CD8-positive, alpha-beta memory T cell (primary cell): ENCODE data around the gene PIK3IP1. TPM values are rescaled to one million over a fixed set of nuclear protein-coding genes. Genes with fewer than 3 reads are reported as not detected.

ENCODE experiments used
- CTCF ChIA-PET: fragments of 350-600 bp; sonication (Branson Sonifier 250); formaldehyde crosslinking; loops from one replicate; lab custom pipeline; 2021; ENCODE audit warnings: antibody characterized with exemption; lab: Charles Lee
- POLR2A ChIA-PET: fragments of 350-600 bp; sonication (Branson Sonifier 250); formaldehyde crosslinking; loops from one replicate; lab custom pipeline; 2021; ENCODE audit warnings: antibody characterized with exemption; lab: Charles Lee
- DNase-seq, 5 donors: peaks; one replicate each; pipeline versions ENCODE4 v3.0.0 to v3.0.0-alpha.2; 2020 to 2022; ENCODE audit warnings: mixed read lengths in 1 of 5
- H3K27ac ChIP-seq: one replicate; pipeline ENCODE4 v1.7.0; 2013; ENCODE audit warnings: low read depth, mild to moderate bottlenecking, low read length, moderate library complexity
- H3K27me3 ChIP-seq: 2 replicates; pipeline ENCODE4 v1.7.0; 2013; ENCODE audit warnings: low read length, mild to moderate bottlenecking; ENCODE audit not compliant: insufficient read depth, poor library complexity, severe bottlenecking
- H3K36me3 ChIP-seq: 2 replicates; pipeline ENCODE4 v1.7.0; 2013; ENCODE audit warnings: mild to moderate bottlenecking, low read length, moderate library complexity; ENCODE audit not compliant: insufficient read depth
- H3K4me1 ChIP-seq: 2 replicates; pipeline ENCODE4 v1.7.0; 2013; ENCODE audit warnings: mild to moderate bottlenecking, low read length, moderate library complexity; ENCODE audit not compliant: insufficient read depth
- H3K4me3 ChIP-seq: 2 replicates; pipeline ENCODE4 v1.7.0; 2013; ENCODE audit warnings: mild to moderate bottlenecking, low read length
- H3K9me3 ChIP-seq: 2 replicates; pipeline ENCODE4 v1.7.0; 2013; ENCODE audit warnings: mild to moderate bottlenecking, low read length
- H3K27ac Mint-ChIP-seq, 8 donors: one replicate each; pipeline ENCODE4 v1.8.0; 2020 to 2021; ENCODE audit warnings: mixed read lengths in 8 of 8, mild to moderate bottlenecking in 6 of 8, inconsistent platforms in 3 of 8, moderate library complexity in 3 of 8
- H3K27me3 Mint-ChIP-seq, 2 donors: one replicate each; pipeline ENCODE4 v1.8.0; 2020 to 2021; ENCODE audit warnings: mixed read lengths in 2 of 2, mild to moderate bottlenecking in 1 of 2, moderate library complexity in 1 of 2
- H3K36me3 Mint-ChIP-seq, 3 donors: one replicate each; pipeline ENCODE4 v1.8.0; 2020 to 2021; ENCODE audit warnings: mixed read lengths in 3 of 3, inconsistent platforms in 1 of 3, mild to moderate bottlenecking in 1 of 3
- H3K4me1 Mint-ChIP-seq, 3 donors: one replicate each; pipeline ENCODE4 v1.8.0; 2020 to 2021; ENCODE audit warnings: mixed read lengths in 3 of 3, inconsistent platforms in 1 of 3, mild to moderate bottlenecking in 1 of 3
- H3K4me3 Mint-ChIP-seq, 7 donors: one replicate each; pipeline ENCODE4 v1.8.0; 2020 to 2021; ENCODE audit warnings: mixed read lengths in 7 of 7, mild to moderate bottlenecking in 6 of 7, moderate library complexity in 4 of 7, inconsistent platforms in 2 of 7
- H3K9me3 Mint-ChIP-seq, 5 donors: one replicate each; pipeline ENCODE4 v1.8.0; 2020 to 2022; ENCODE audit warnings: mixed read lengths in 5 of 5, mild to moderate bottlenecking in 3 of 5, moderate library complexity in 2 of 5, inconsistent platforms in 1 of 5
- polyA plus RNA-seq: library from polyadenylated mRNA; unstranded; fragments of 300-500 nt; fragmentation: Illumina TruSeq; gene quantifications from one replicate; pipeline ENCODE4 v1.2.3, GENCODE V29; 2021
- total RNA-seq, 2 experiments: library from RNA; stranded (reverse); gene quantifications; one replicate each; pipeline ENCODE4 v1.2.3, GENCODE V29; 2021

PIK3IP1 gene
- total and polyA plus RNA-seq, 3 experiments from 2014 or later, result 32.2 to 350 (median 35.3) TPM

DNA sequence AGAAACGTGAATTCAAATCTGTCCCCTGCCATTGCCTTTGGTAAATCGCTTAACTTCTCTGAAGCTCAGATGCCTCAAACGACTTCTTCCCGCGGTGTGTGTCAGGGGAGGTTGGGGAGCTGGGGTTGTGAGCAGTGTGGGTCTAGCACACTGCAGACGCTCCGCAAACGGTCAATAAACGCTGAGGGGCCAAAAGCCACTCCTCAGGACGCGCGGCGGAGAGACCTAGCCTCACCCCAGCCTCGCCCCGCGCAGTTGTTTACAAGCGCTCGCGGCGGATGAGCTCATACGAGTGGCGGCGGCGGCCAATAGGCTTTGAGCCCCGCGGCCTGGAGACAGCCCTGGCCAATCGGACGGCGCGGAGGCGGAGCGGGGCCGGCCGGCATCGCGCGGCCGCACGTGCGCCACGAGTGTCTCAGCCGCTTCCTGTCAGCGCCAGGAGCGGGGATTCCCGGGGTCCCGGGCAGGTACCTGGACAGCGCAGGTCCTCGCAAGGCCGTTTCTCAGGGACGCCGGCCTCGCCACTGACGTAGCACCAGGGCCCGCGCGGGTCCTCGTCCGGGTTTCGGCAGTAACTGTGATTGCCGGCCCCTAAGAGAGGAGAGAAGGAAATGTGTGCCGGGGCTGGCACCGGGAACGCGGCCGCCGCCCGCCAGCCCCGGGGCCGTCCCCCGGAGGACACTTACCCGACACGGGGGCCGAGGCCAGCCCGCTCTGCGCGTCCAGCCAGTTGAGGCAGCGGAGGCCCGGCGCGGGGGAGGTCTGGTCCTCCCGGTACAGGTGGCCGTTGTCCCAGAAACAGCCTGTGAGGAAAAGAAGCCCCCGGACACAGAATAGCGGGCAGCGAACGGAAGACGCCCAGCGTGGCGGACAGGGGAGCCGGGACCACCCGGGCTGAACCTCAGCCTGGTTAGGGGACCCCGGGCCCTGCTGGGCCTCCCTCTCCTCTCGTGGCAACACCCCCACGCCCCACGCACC lies 1.5 kb downstream of the PIK3IP1 start:
- no peaks in the 10 kb centered on the region for H3K9me3 ChIP-seq
- H3K27me3 ChIP-seq, result no peaks in the 10 kb centered on the region
- Mint-ChIP-seq H3K4me3 (peak overlapping the region; percentile 98 to 100 (median 99)), H3K36me3 (peaks cover 20 to 61% (median 20%) of the 10 kb centered on the region in 3 donors), H3K9me3 (no peaks in the 10 kb centered on the region), H3K27me3 (peaks cover 0 to 15% of the 10 kb centered on the region in 2 donors), H3K4me1 (peaks cover 62 to 78% (median 72%) of the 10 kb centered on the region in 3 donors), H3K27ac (peak overlapping the region; percentile 98 to 100 (median 100))
- peak; percentile 93 to 98 (median 97) for DNase-seq
- peak overlapping the region; percentile 98 for H3K27ac ChIP-seq
- peaks cover 26% of the 10 kb centered on the region for H3K36me3 ChIP-seq
- H3K4me3 ChIP-seq, result peak overlapping the region; percentile 93
- ChIA-PET POLR2A (interaction anchor here (0.5 to 7.4 kb wide), 26 partner anchors 9 to 1714 kb away, joined by 3 to 146 read pairs (median 5); partner anchors contain the start of genes LIMK2, MORC2, PATZ1 and RNF185), CTCF (interaction anchor here (0.9 to 6.7 kb wide), 20 partner anchors 10 to 340 kb away, joined by 3 to 55 read pairs (median 4); partner anchors contain the start of genes LIMK2, MORC2, PATZ1 and SELENOM)
- peaks cover 59% of the 10 kb centered on the region for H3K4me1 ChIP-seq

DNA sequence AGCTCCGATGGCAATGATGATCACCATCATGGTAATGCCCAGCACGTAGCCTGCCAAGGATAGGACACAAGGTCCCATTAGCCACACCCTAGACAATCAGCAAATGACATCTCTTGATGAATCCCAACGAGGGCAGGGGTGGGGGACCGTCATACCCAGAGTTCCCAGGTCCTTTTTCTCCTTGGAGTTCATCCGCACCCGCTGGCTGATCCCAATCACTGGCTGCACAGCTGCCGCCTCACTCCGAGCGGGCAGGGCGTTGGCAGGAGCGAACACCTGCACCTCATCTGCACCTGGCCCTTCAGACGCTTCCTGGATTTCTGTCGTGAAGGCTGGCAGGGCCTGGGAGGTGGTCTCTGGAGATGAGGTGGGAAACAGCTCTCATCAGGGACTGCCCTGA lies 2.9 kb downstream of the PIK3IP1 start:
- peaks cover 68% of the 10 kb centered on the region for H3K4me1 ChIP-seq
- H3K36me3 ChIP-seq, result peaks cover 40% of the 10 kb centered on the region
- H3K9me3 ChIP-seq, result no peaks in the 10 kb centered on the region
- Mint-ChIP-seq H3K36me3 (peaks cover 23 to 76% (median 29%) of the 10 kb centered on the region in 3 donors), H3K27me3 (peaks cover 0 to 15% of the 10 kb centered on the region in 2 donors), H3K4me3 (peak overlapping the region; percentile 98 to 100 (median 99)), H3K27ac (peak overlapping the region; percentile 98 to 100 (median 100)), H3K4me1 (peaks cover 64 to 82% (median 75%) of the 10 kb centered on the region in 3 donors), H3K9me3 (no peaks in the 10 kb centered on the region)
- H3K4me3 ChIP-seq, result peak overlapping the region; percentile 93
- ChIA-PET CTCF (interaction anchor here (1.0 to 6.7 kb wide), 8 partner anchors 9 to 182 kb away, joined by 3 to 55 read pairs (median 13); partner anchors contain the start of genes LIMK2, PATZ1 and SELENOM), POLR2A (interaction anchor here (0.7 to 7.4 kb wide), 9 partner anchors 9 to 320 kb away, joined by 3 to 146 read pairs (median 30); partner anchors contain the start of genes LIMK2, MORC2, PATZ1 and SELENOM)
- no peaks in the 10 kb centered on the region for H3K27me3 ChIP-seq
- peak overlapping the region; percentile 98 for H3K27ac ChIP-seq
- no peak for DNase-seq

DNA sequence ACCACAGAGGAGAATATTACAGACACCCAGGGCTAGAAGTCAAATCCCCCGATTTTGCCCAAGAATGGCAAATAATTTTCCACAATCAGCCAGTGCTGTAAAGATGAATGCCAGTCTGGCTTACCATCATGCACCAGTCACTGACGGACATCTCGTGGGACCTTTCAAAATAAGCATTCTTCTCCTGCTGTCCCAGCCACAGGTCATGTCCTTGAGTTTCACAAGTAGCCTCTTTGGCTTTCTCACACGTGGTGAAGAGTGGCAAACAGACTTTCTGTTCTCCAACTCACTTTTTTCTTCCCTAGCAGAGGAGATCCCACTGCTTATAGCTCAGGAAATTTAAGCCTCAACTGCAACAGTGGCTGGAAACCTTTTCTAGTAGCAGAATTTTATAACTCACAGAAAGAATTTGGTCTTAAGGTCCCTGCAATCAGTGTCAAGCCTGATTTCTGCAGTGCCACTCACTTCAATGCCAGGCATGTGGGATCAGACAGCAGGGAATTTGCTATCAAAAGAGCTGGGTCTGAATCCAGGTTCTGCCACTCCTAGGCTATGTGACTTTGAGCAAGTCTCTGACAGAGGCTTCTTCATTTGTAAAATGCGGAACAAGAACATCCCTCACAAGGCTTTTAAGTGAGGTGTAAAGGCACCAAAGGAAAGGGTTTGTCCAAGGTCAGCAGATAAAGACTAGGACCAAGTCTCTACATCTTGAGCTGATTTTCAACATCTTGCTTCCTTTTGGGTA lies 3.6 kb downstream of the PIK3IP1 start:
- Mint-ChIP-seq H3K27me3 (peaks cover 0 to 15% of the 10 kb centered on the region in 2 donors), H3K36me3 (peaks cover 23 to 82% (median 29%) of the 10 kb centered on the region in 3 donors), H3K4me1 (peaks cover 65 to 82% (median 74%) of the 10 kb centered on the region in 3 donors)

DNA sequence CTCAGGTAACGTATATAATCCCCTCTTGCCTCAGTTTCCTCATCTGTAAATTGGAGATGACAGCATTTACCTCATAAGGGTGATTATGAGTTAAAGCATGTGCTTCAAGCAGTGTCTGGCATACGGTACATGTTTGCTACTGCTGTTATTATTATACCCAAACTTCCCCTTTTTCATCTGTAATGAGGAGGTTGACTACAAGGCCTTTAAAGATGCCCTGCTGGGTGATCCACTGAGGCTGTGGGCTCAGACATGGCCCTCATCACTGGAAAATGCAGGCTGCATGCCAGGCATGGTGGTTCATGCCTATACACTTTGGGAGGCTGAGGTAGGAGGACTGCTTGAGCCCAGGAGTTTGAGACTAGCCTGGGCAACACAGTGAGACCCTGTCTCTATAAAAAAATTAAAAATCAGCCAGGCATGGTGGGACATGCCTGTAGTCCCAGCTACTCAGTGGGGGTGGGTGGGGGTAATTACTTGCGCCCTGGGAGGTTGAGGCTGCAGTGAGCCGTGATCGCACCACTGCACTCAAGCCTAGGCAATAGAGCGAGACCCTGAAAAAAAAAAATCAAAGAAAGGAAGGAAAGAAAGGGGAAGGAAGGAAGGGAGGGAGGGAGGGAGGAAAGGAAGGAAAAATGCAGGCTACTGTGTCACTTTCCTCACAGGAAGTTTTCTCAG lies 4.3 kb downstream of the PIK3IP1 start:
- CTCF ChIA-PET, result interaction anchor here (5.6 kb wide), 1 partner anchor 14 kb away, joined by 55 read pairs; no protein-coding TSS in a partner anchor
- Histone ChIP-seq H3K4me3 (peak overlapping the region; percentile 93), H3K4me1 (peaks cover 71% of the 10 kb centered on the region), H3K27ac (no peak overlapping the region), H3K27me3 (no peaks in the 10 kb centered on the region), H3K9me3 (no peaks in the 10 kb centered on the region), H3K36me3 (peaks cover 54% of the 10 kb centered on the region)
- H3K4me1 Mint-ChIP-seq, result peaks cover 67 to 82% (median 74%) of the 10 kb centered on the region in 3 donors
- POLR2A ChIA-PET, result interaction anchor here (0.6 to 7.4 kb wide), 5 partner anchors 8 to 651 kb away, joined by 3 to 146 read pairs (median 4); no protein-coding TSS in a partner anchor
- peak overlapping the region; percentile 98 to 100 (median 99) for H3K4me3 Mint-ChIP-seq
- H3K36me3 Mint-ChIP-seq, result peaks cover 27 to 89% (median 33%) of the 10 kb centered on the region in 3 donors
- H3K27me3 Mint-ChIP-seq, result peaks cover 0 to 15% of the 10 kb centered on the region in 2 donors
- H3K9me3 Mint-ChIP-seq, result no peaks in the 10 kb centered on the region
- no peak for DNase-seq
- H3K27ac Mint-ChIP-seq, result peak overlapping the region; percentile 97 to 100 (median 100)

More for the DNA sequence above, 3.6 kb downstream of the PIK3IP1 start:
- peaks cover 46% of the 10 kb centered on the region for H3K36me3 ChIP-seq
- CTCF ChIA-PET, result interaction anchor here (2.4 to 6.7 kb wide), 4 partner anchors 8 to 25 kb away, joined by 5 to 55 read pairs (median 46); no protein-coding TSS in a partner anchor
- POLR2A ChIA-PET, result interaction anchor here (0.7 to 7.4 kb wide), 5 partner anchors 8 to 58 kb away, joined by 3 to 146 read pairs (median 32); partner anchors contain the start of gene PATZ1
- peak overlapping the region; percentile 97 to 100 (median 100) for H3K27ac Mint-ChIP-seq
- peak overlapping the region; percentile 93 for H3K4me3 ChIP-seq
- H3K4me1 ChIP-seq, result peaks cover 68% of the 10 kb centered on the region
- no peak for DNase-seq
- H3K9me3 ChIP-seq, result no peaks in the 10 kb centered on the region
- peak overlapping the region; percentile 98 for H3K27ac ChIP-seq
- no peaks in the 10 kb centered on the region for H3K27me3 ChIP-seq
- H3K4me3 Mint-ChIP-seq, result peak overlapping the region; percentile 98 to 100 (median 99)
- H3K9me3 Mint-ChIP-seq, result no peaks in the 10 kb centered on the region

DNA sequence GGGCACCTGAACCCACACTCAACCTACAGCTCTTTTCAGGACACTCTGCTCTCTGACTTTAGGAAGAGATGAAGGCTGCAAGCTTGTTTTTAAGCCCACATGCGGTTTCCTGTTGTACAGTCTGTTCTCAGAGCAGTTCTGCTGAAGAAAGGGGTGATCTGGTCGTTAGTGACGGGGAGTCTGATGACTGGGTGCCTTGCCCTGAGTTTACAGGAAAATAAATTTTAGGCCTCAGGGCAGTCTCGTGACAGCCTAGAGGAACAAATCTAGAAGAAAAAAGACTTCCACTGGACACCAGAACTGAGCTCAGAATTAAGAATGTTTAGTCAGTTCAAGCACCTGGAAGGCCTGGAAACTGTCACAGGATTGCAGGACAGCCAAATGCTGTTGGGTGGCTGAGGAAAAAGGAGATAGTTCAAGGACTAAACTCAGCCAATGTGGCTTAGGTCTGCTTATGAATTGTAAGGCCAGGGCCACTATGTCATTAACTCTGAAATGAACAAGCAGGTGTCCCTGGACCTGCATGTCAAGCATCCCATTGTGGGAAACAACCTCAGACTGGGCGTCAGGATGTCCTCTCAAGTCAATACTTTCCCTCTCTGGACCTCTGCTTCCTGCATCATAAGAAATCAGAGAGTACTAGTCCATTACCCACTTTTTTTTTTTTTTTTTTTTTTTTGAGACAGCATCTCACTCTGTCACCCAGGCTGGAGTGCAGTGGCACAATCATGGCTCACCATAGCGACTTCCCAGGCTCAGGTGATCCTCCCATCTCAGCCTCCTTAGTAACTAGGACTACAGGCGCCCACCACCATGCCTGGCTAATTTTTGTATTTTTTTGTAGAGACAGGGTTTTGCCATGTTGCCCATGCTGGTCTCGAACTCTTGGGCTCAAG lies 5.7 kb downstream of the PIK3IP1 start:
- Mint-ChIP-seq H3K36me3 (peaks cover 27 to 91% (median 33%) of the 10 kb centered on the region in 3 donors), H3K27ac (peak overlapping the region; percentile 77 to 100 (median 100)), H3K27me3 (peaks cover 0 to 11% of the 10 kb centered on the region in 2 donors), H3K9me3 (no peaks in the 10 kb centered on the region), H3K4me3 (peak overlapping the region; percentile 66 to 99 (median 88)), H3K4me1 (peaks cover 69 to 87% (median 80%) of the 10 kb centered on the region in 3 donors)
- ChIA-PET POLR2A (interaction anchor here (0.8 to 2.1 kb wide), 10 partner anchors 7 to 61 kb away, joined by 3 to 11 read pairs (median 5); partner anchors contain the start of gene PATZ1), CTCF (interaction anchor here (0.6 to 6.1 kb wide), 8 partner anchors 9 to 75 kb away, joined by 3 to 46 read pairs (median 4); partner anchors contain the start of gene PATZ1)
- DNase-seq, result peak; percentile 27 to 87 (median 72)
- Histone ChIP-seq H3K27me3 (no peaks in the 10 kb centered on the region), H3K36me3 (peaks cover 67% of the 10 kb centered on the region), H3K9me3 (no peaks in the 10 kb centered on the region), H3K27ac (peak overlapping the region; percentile 62), H3K4me1 (peaks cover 85% of the 10 kb centered on the region), H3K4me3 (peak overlapping the region; percentile 29)
